B cell (primary cell): ENCODE results near the gene TPGS2. TPM values are rescaled to one million over a fixed set of nuclear protein-coding genes. Genes with fewer than 3 reads are reported as not detected.

Experiments used
- ATAC-seq: fragments of 200-7000 bp; cut with Tn5 transposase; one replicate; pipeline ENCODE4 v1.10.0; 2021; ENCODE audit warnings: low read depth, mild to moderate bottlenecking, moderate number of reproducible peaks, moderate library complexity
- CTCF ChIA-PET: fragments of 350-600 bp; sonication (Branson Sonifier 250); formaldehyde crosslinking; loops from one replicate; lab custom pipeline; 2021; ENCODE audit warnings: antibody characterized with exemption, inconsistent platforms; lab: Charles Lee
- POLR2A ChIA-PET: fragments of 350-600 bp; sonication (Branson Sonifier 250); formaldehyde crosslinking; loops from one replicate; lab custom pipeline; 2021; ENCODE audit warnings: antibody characterized with exemption; lab: Charles Lee
- DNase-seq: peaks from one replicate; pipeline ENCODE4 v3.0.0; 2013
- H2AFZ ChIP-seq: 2 replicates; pipeline ENCODE4 v1.6.1; 2012; ENCODE audit warnings: mild to moderate bottlenecking, low read depth, low read length; ENCODE audit not compliant: insufficient read depth, poor library complexity, severe bottlenecking
- H3K27ac ChIP-seq, 2 donors: 1 replicate in 1 of 2; 2 replicates in 1 of 2; pipeline ENCODE4 v1.5.1; 2012 to 2013; ENCODE audit warnings: low read length in 2 of 2, mild to moderate bottlenecking in 2 of 2, moderate library complexity in 1 of 2
- H3K27me3 ChIP-seq, 4 experiments: fragments of 200-600 bp in 1 of 4; sonication (generic) in 1 of 4; replicated peaks in 1 of 4; 1 replicate in 2 of 4; 2 replicates in 2 of 4; pipeline versions ENCODE4 v1.6.1 to v1.7.0; 2013 to 2016; ENCODE audit warnings: low read length in 3 of 4, mild to moderate bottlenecking in 2 of 4, mixed read lengths in 1 of 4, moderate library complexity in 1 of 4; ENCODE audit not compliant: insufficient read depth in 4 of 4, control insufficient read depth in 3 of 4; ENCODE audit errors: control extremely low read depth in 1 of 4
- H3K36me3 ChIP-seq, 2 experiments: replicated peaks in 1 of 2; 1 replicate in 1 of 2; 2 replicates in 1 of 2; pipeline versions ENCODE4 v1.6.1 to v1.7.1; 2013; ENCODE audit warnings: low read length in 1 of 2; ENCODE audit not compliant: insufficient read depth in 2 of 2, control insufficient read depth in 1 of 2; ENCODE audit errors: control extremely low read depth in 1 of 2, extremely low read depth in 1 of 2
- H3K4me1 ChIP-seq, 2 donors: fragments of 200-600 bp in 1 of 2; sonication (generic) in 1 of 2; 1 replicate in 1 of 2; 2 replicates in 1 of 2; pipeline versions ENCODE4 v1.5.1 to v1.6.1; 2013 to 2017; ENCODE audit warnings: low read length in 2 of 2; ENCODE audit not compliant: control insufficient read depth in 2 of 2, insufficient read depth in 2 of 2
- H3K4me2 ChIP-seq: replicated peaks from 2 replicates; pipeline ENCODE3; 2012; ENCODE audit warnings: mild to moderate bottlenecking, low read depth, low read length; ENCODE audit not compliant: poor library complexity, severe bottlenecking
- H3K4me3 ChIP-seq, 5 experiments: fragments of 200-600 bp in 1 of 5; sonication (generic) in 1 of 5; 1 replicate in 3 of 5; 2 replicates in 2 of 5; pipeline versions ENCODE4 v1.5.1 to v1.7.0; 2011 to 2016; ENCODE audit warnings: low read length in 4 of 5, mild to moderate bottlenecking in 4 of 5, low read depth in 2 of 5, control low read depth in 1 of 5, moderate library complexity in 1 of 5; ENCODE audit not compliant: insufficient read depth in 1 of 5; ENCODE audit errors: control extremely low read depth in 1 of 5, extremely low read depth in 1 of 5
- H3K79me2 ChIP-seq: fragments of 200-600 bp; sonication (generic); one replicate; pipeline ENCODE4 v1.6.0; 2016; ENCODE audit warnings: low read length; ENCODE audit not compliant: control insufficient read depth, insufficient read depth
- H3K9ac ChIP-seq: fragments of 200-600 bp; sonication (generic); 2 replicates; pipeline ENCODE4 v1.6.1; 2017; ENCODE audit warnings: mild to moderate bottlenecking, low read length, moderate library complexity
- H3K9me3 ChIP-seq, 3 donors: one replicate each; pipeline versions ENCODE4 v1.6.1 to v1.7.1; 2013; ENCODE audit warnings: low read length in 2 of 3; ENCODE audit not compliant: control insufficient read depth in 2 of 3, insufficient read depth in 1 of 3; ENCODE audit errors: control extremely low read depth in 1 of 3
- H4K20me1 ChIP-seq: 2 replicates; pipeline ENCODE4 v1.6.0; 2012; ENCODE audit warnings: mild to moderate bottlenecking, low read length; ENCODE audit not compliant: insufficient read depth, control insufficient read depth, poor library complexity, severe bottlenecking
- H3K27ac Mint-ChIP-seq: one replicate; pipeline ENCODE4 v1.8.0; 2021; ENCODE audit warnings: mixed read lengths
- H3K27me3 Mint-ChIP-seq: one replicate; pipeline ENCODE4 v1.8.0; 2021; ENCODE audit warnings: mixed read lengths
- H3K4me1 Mint-ChIP-seq: one replicate; pipeline ENCODE4 v1.8.0; 2021; ENCODE audit warnings: mixed read lengths
- H3K4me3 Mint-ChIP-seq: one replicate; pipeline ENCODE4 v1.8.0; 2021; ENCODE audit warnings: mixed read lengths
- H3K9me3 Mint-ChIP-seq: one replicate; pipeline ENCODE4 v1.8.0; 2022; ENCODE audit warnings: mixed read lengths; ENCODE audit not compliant: insufficient read depth
- CTCF ChIP-seq: fragments of 200-600 bp; IDR thresholded peaks from one replicate; pipeline ENCODE4 v1.8.0; 2022; ENCODE audit warnings: antibody characterized with exemption, mild to moderate bottlenecking
- EZH2 ChIP-seq: IDR thresholded peaks from 2 replicates; pipeline ENCODE4 v1.6.1; 2012; ENCODE audit warnings: borderline replicate concordance, low read depth, mild to moderate bottlenecking, moderate library complexity, low read length; ENCODE audit not compliant: insufficient read depth, poor library complexity, severe bottlenecking
- WGBS: methylation state at CpG from one replicate; pipeline ENCODE4 v1.1.5; 2013; ENCODE audit warnings: missing lambda C conversion rate; ENCODE audit not compliant: insufficient coverage; 5-methylcytosine and 5-hydroxymethylcytosine counted together
- intact Hi-C: fragments of 100-400 bp; cut with micrococcal nuclease; formaldehyde crosslinking; loops from one replicate; pipeline ENCODE4 v1.10.0; 2022
- polyA plus RNA-seq: library from polyadenylated mRNA; depleted of rRNA; stranded (reverse); fragments of >200 nt; gene quantifications from 2 replicates; pipeline ENCODE4 v1.2.3, GENCODE V29; 2012
- total RNA-seq, 2 donors: library from RNA; stranded (reverse); fragments of 120-200 nt in 1 of 2; gene quantifications; 1 replicate in 1 of 2; 2 replicates in 1 of 2; pipeline versions ENCODE4 v1.2.3 to v1.2.4, GENCODE V29; 2013 to 2022

TPGS2 gene
- total and polyA plus RNA-seq, 2 donors (not counting 1 experiment from before 2014, with no cell fraction given): 45.2 to 50.9 TPM

- peaks cover 6% of the 10 kb centered on the region for H3K9me3 Mint-ChIP-seq
- no peak overlapping the region for H3K4me3 ChIP-seq
- intact Hi-C loops: no loop called here
- no peaks in the 10 kb centered on the region for H3K79me2 ChIP-seq
- H3K27ac ChIP-seq: no peak overlapping the region
- H4K20me1 ChIP-seq: no peaks in the 10 kb centered on the region
- H3K4me3 Mint-ChIP-seq: no peak overlapping the region
- H3K9me3 ChIP-seq: no peaks in the 10 kb centered on the region
- H3K4me2 ChIP-seq: no peak overlapping the region
- WGBS: 93% methylated on average over 3 of the region's 4 CpGs
- ChIA-PET POLR2A (no interaction called here), CTCF (no interaction called here)
- DNase-seq (no peak), ATAC-seq (no peak)
- TF ChIP-seq CTCF (no peak), EZH2 (no peak)
- H3K4me1 ChIP-seq: no peaks in the 10 kb centered on the region
- H3K27me3 Mint-ChIP-seq: no peaks in the 10 kb centered on the region
- H3K27ac Mint-ChIP-seq: no peak overlapping the region
- H3K9ac ChIP-seq: no peak overlapping the region
- H3K36me3 ChIP-seq: peaks cover 10 to 33% of the 10 kb centered on the region in 2 experiments
- H3K4me1 Mint-ChIP-seq: no peaks in the 10 kb centered on the region
- H2AFZ ChIP-seq: no peak overlapping the region
- H3K27me3 ChIP-seq: no peaks in the 10 kb centered on the region
These were observed 36.0 kb downstream of the TPGS2 start for GRCh38 chr18:36792634-36793283.

DNA sequence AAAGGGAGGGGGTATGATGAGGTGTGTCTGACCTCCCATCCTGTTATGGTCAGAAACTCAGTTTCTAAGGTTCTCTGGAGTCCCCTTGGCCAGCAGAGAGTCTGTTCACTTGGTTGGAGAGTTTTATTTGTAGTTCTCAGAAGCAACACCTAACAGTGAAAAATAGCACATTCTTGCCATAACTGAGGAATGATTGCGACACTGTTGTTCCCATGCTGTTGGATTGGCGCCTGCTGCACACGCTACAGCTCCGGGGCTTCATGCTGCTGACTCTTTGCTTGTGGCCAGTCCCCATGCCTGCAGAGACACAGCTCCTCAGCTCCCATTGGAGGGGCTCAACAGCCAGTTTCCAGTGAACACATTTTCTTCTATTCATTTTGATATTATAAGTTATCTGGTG lies 42.1 kb downstream of the TPGS2 start:
- ChIA-PET CTCF (no interaction called here), POLR2A (no interaction called here)
- H3K4me3 Mint-ChIP-seq: no peak overlapping the region
- intact Hi-C loops: no loop called here
- DNase-seq (no peak), ATAC-seq (no peak)
- WGBS: 96% methylated on average over 4 of the region's 4 CpGs
- H3K27ac Mint-ChIP-seq: no peak overlapping the region
- Histone ChIP-seq H3K27ac (no peak overlapping the region), H3K9me3 (no peaks in the 10 kb centered on the region), H3K36me3 (peaks cover 10 to 16% of the 10 kb centered on the region in 2 experiments), H3K4me2 (no peak overlapping the region), H3K4me1 (no peaks in the 10 kb centered on the region), H3K27me3 (no peaks in the 10 kb centered on the region), H3K79me2 (no peaks in the 10 kb centered on the region), H2AFZ (no peak overlapping the region), H3K4me3 (no peak overlapping the region), H4K20me1 (no peaks in the 10 kb centered on the region), H3K9ac (no peak overlapping the region)
- peaks cover 6% of the 10 kb centered on the region for H3K9me3 Mint-ChIP-seq
- H3K4me1 Mint-ChIP-seq: no peaks in the 10 kb centered on the region
- TF ChIP-seq CTCF (no peak), EZH2 (no peak)
- no peaks in the 10 kb centered on the region for H3K27me3 Mint-ChIP-seq
